H1 (cell line): ENCODE results near the gene IL24. TPM values are rescaled to one million over a fixed set of nuclear protein-coding genes. Genes with fewer than 3 reads are reported as not detected.

Experiments
- CBX5 ChIP-seq: fragments of 300-800, 300-1000 bp; sonication (generic); IDR thresholded peaks from 2 replicates; pipeline ENCODE4 v1.7.1; 2016; ENCODE audit warnings: antibody characterized with exemption, low read length, low read depth
- CHD2 ChIP-seq: IDR thresholded peaks from 2 replicates; pipeline ENCODE4 v1.6.1; 2012; ENCODE audit warnings: low read length, improper control_type of control experiment
- CREB1 ChIP-seq: IDR thresholded peaks from 2 replicates; pipeline ENCODE4 v1.6.1; 2012; ENCODE audit warnings: inconsistent platforms
- PHF8 ChIP-seq: fragments of 200-600 bp; sonication (generic); conservative IDR thresholded peaks from 2 replicates; pipeline ENCODE4 v1.7.1; 2012; ENCODE audit warnings: low read depth, mild to moderate bottlenecking, inconsistent platforms, low read length, moderate library complexity
- RNF2 ChIP-seq: fragments of 200-900, 300-1000 bp; sonication (generic); IDR thresholded peaks from 2 replicates; pipeline ENCODE4 v1.7.1; 2016; ENCODE audit warnings: borderline replicate concordance, low read depth, mild to moderate bottlenecking, antibody characterized with exemption, low read length; ENCODE audit not compliant: poor library complexity, severe bottlenecking; ENCODE audit errors: missing control alignments
- SAP30 ChIP-seq: fragments of 300-600 bp; sonication (generic); IDR thresholded peaks from 2 replicates; pipeline ENCODE4 v1.7.1; 2012; ENCODE audit warnings: low read length, moderate library complexity, mild to moderate bottlenecking, inconsistent platforms; ENCODE audit not compliant: insufficient read depth, insufficient replicate concordance
- SP1 ChIP-seq: IDR thresholded peaks from 2 replicates; pipeline ENCODE4 v1.6.1; 2011; ENCODE audit warnings: low read depth, low read length
- SP4 ChIP-seq: IDR thresholded peaks from 2 replicates; pipeline ENCODE4 v1.6.1; 2012; ENCODE audit warnings: low read length, inconsistent platforms
- TEAD4 ChIP-seq: IDR thresholded peaks from 2 replicates; pipeline ENCODE4 v1.6.1; 2012; ENCODE audit warnings: low read depth, low read length, inconsistent platforms, mixed read lengths
- polyA plus RNA-seq, 7 experiments: library from polyadenylated mRNA; depleted of rRNA in 3 of 7; stranded (reverse) in 5 of 7; unstranded in 2 of 7; fragments of >200 nt in 5 of 7; fragments of 200-250 nt in 2 of 7; gene quantifications; 1 replicate in 5 of 7; 2 replicates in 1 of 7; 4 replicates in 1 of 7; pipeline versions ENCODE4 v1.2.1 to v1.2.3, GENCODE V29; 2011 to 2013; ENCODE audit warnings: missing spikeins in 2 of 7, mixed read lengths in 2 of 7
- total RNA-seq: library from RNA; stranded (reverse); fragmentation: NEBNext Ultra II Directional; extraction: Animal tissue kit (Norgen Biotek cat#: 25700); gene quantifications from 2 replicates; pipeline ENCODE4 v1.2.1, GENCODE V29; 2021
- TF ChIP-seq, protein P1 (sequence below): fragments of 300-600 bp; sonication (generic); IDR thresholded peaks from 2 replicates; pipeline ENCODE4 v1.7.1; 2012; ENCODE audit warnings: low read length, moderate library complexity, mild to moderate bottlenecking, inconsistent platforms; ENCODE audit not compliant: insufficient replicate concordance
- TF ChIP-seq, protein P2 (sequence below): IDR thresholded peaks from 2 replicates; pipeline ENCODE4 v1.6.1; 2012; ENCODE audit warnings: inconsistent platforms

The IL24 gene
- total and polyA plus RNA-seq, 2 of the 8 experiments (the other 6 are each of a cell fraction or from before 2014, with no cell fraction given): not detected

DNA sequence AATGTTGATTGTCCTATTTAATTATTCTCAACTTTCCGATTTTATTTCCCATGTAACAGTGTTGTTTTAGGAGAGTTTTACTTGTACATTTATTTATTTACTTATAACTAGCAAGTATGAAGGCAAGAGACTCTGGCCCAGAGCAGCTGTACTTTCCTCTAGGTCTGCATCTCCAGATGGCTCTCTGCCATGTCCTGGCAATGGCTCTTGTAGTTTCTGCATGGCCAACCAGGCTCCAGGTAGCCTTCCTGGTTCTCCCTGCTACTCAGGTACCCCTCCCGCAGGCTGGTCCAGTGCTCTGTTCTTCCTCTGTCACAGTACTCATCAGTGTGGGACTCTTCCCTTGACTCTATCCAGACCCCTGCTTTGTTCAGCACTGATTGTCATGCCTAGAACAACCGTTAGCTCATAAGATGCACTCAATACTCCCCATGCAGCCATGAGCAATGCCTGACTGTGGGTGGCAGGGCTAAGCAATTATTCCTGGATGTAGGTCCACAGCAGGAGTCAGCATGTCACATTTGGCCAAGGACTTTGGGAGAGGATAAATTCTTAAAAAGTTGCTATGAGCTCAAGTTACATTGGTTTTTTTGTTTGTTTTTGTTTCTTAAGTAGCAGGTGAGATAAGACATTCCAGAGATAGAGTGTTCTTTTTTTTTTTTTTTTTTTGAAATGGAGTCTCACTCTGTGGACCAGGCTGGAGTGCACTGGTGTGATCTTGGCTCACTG lies 42.7 kb upstream of the IL24 start (continued):
- TF ChIP-seq, protein P1, sequence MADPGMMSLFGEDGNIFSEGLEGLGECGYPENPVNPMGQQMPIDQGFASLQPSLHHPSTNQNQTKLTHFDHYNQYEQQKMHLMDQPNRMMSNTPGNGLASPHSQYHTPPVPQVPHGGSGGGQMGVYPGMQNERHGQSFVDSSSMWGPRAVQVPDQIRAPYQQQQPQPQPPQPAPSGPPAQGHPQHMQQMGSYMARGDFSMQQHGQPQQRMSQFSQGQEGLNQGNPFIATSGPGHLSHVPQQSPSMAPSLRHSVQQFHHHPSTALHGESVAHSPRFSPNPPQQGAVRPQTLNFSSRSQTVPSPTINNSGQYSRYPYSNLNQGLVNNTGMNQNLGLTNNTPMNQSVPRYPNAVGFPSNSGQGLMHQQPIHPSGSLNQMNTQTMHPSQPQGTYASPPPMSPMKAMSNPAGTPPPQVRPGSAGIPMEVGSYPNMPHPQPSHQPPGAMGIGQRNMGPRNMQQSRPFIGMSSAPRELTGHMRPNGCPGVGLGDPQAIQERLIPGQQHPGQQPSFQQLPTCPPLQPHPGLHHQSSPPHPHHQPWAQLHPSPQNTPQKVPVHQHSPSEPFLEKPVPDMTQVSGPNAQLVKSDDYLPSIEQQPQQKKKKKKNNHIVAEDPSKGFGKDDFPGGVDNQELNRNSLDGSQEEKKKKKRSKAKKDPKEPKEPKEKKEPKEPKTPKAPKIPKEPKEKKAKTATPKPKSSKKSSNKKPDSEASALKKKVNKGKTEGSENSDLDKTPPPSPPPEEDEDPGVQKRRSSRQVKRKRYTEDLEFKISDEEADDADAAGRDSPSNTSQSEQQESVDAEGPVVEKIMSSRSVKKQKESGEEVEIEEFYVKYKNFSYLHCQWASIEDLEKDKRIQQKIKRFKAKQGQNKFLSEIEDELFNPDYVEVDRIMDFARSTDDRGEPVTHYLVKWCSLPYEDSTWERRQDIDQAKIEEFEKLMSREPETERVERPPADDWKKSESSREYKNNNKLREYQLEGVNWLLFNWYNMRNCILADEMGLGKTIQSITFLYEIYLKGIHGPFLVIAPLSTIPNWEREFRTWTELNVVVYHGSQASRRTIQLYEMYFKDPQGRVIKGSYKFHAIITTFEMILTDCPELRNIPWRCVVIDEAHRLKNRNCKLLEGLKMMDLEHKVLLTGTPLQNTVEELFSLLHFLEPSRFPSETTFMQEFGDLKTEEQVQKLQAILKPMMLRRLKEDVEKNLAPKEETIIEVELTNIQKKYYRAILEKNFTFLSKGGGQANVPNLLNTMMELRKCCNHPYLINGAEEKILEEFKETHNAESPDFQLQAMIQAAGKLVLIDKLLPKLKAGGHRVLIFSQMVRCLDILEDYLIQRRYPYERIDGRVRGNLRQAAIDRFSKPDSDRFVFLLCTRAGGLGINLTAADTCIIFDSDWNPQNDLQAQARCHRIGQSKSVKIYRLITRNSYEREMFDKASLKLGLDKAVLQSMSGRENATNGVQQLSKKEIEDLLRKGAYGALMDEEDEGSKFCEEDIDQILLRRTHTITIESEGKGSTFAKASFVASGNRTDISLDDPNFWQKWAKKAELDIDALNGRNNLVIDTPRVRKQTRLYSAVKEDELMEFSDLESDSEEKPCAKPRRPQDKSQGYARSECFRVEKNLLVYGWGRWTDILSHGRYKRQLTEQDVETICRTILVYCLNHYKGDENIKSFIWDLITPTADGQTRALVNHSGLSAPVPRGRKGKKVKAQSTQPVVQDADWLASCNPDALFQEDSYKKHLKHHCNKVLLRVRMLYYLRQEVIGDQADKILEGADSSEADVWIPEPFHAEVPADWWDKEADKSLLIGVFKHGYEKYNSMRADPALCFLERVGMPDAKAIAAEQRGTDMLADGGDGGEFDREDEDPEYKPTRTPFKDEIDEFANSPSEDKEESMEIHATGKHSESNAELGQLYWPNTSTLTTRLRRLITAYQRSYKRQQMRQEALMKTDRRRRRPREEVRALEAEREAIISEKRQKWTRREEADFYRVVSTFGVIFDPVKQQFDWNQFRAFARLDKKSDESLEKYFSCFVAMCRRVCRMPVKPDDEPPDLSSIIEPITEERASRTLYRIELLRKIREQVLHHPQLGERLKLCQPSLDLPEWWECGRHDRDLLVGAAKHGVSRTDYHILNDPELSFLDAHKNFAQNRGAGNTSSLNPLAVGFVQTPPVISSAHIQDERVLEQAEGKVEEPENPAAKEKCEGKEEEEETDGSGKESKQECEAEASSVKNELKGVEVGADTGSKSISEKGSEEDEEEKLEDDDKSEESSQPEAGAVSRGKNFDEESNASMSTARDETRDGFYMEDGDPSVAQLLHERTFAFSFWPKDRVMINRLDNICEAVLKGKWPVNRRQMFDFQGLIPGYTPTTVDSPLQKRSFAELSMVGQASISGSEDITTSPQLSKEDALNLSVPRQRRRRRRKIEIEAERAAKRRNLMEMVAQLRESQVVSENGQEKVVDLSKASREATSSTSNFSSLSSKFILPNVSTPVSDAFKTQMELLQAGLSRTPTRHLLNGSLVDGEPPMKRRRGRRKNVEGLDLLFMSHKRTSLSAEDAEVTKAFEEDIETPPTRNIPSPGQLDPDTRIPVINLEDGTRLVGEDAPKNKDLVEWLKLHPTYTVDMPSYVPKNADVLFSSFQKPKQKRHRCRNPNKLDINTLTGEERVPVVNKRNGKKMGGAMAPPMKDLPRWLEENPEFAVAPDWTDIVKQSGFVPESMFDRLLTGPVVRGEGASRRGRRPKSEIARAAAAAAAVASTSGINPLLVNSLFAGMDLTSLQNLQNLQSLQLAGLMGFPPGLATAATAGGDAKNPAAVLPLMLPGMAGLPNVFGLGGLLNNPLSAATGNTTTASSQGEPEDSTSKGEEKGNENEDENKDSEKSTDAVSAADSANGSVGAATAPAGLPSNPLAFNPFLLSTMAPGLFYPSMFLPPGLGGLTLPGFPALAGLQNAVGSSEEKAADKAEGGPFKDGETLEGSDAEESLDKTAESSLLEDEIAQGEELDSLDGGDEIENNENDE: no peak
- no peak for TF ChIP-seq CREB1
- TF ChIP-seq TEAD4: no peak
- TF ChIP-seq SP1: no peak
- no peak for TF ChIP-seq RNF2
- no peak for TF ChIP-seq SAP30
- TF ChIP-seq CBX5: no peak
- TF ChIP-seq, protein P2, sequence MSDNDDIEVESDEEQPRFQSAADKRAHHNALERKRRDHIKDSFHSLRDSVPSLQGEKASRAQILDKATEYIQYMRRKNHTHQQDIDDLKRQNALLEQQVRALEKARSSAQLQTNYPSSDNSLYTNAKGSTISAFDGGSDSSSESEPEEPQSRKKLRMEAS: no peak
- no peak for TF ChIP-seq CHD2
- no peak for TF ChIP-seq SP4
- TF ChIP-seq PHF8: no peak
